Endothelial cell of umbilical vein (primary cell): ENCODE measurements around the gene BMPR1B. TPM values are rescaled to one million over a fixed set of nuclear protein-coding genes. Genes with fewer than 3 reads are reported as not detected.

Source experiments
- BruUV-seq: library from RNA; stranded (reverse); fragments of 400-500 nt; replicated peaks from 2 replicates; lab custom pipeline; 2021; lab: Mats Ljungman, UMichigan
- CTCF ChIA-PET: fragments of 300-600, 350-600 bp; sonication (Branson Sonifier 250); formaldehyde crosslinking; loops from one replicate; lab custom pipeline; 2021; ENCODE audit warnings: antibody characterized with exemption, inconsistent platforms; lab: Charles Lee
- POLR2A ChIA-PET: fragments of 300-600, 350-600 bp; sonication (Branson Sonifier 250); formaldehyde crosslinking; loops from one replicate; lab custom pipeline; 2021; ENCODE audit warnings: antibody characterized with exemption, inconsistent platforms; lab: Charles Lee
- DNase-seq: peaks from one replicate; pipeline ENCODE4 v3.0.0-alpha.2; 2011; ENCODE audit warnings: low read depth, low spot score
- FAIRE-seq: peaks from 2 replicates; lab custom pipeline; 2011; peaks lifted over from hg19 to GRCh38; lab: Jason Lieb, UNC
- H2AFZ ChIP-seq: 2 replicates; pipeline ENCODE4 v1.6.0; 2012; ENCODE audit warnings: low read depth, low read length, control low read depth, inconsistent platforms
- H3K27ac ChIP-seq: 2 replicates; pipeline ENCODE4 v1.5.1; 2011; ENCODE audit warnings: low read depth, mild to moderate bottlenecking, control low read depth, low read length, moderate library complexity; ENCODE audit not compliant: insufficient read depth
- H3K27me3 ChIP-seq, 2 experiments: 2 replicates each; pipeline versions ENCODE4 v1.6.0 to v1.6.1; 2011; ENCODE audit warnings: low read length in 2 of 2, mixed read lengths in 1 of 2; ENCODE audit not compliant: control insufficient read depth in 2 of 2, insufficient read depth in 2 of 2
- H3K36me3 ChIP-seq, 2 experiments: 2 replicates in 1 of 2; 3 replicates in 1 of 2; pipeline ENCODE4 v1.5.1; 2011; ENCODE audit warnings: low read length in 2 of 2, mild to moderate bottlenecking in 1 of 2, moderate library complexity in 1 of 2; ENCODE audit not compliant: control insufficient read depth in 2 of 2, insufficient read depth in 2 of 2; ENCODE audit errors: extremely low read depth in 1 of 2
- H3K4me1 ChIP-seq: 3 replicates; pipeline ENCODE4 v1.5.1; 2011; ENCODE audit warnings: mild to moderate bottlenecking, low read length; ENCODE audit not compliant: control insufficient read depth, insufficient read depth; ENCODE audit errors: extremely low read depth
- H3K4me2 ChIP-seq: 2 replicates; pipeline ENCODE4 v1.6.1; 2011; ENCODE audit warnings: low read length, control low read depth, mixed read lengths; ENCODE audit not compliant: insufficient read depth
- H3K4me3 ChIP-seq, 3 experiments: fragments of 200-600 bp in 1 of 3; sonication (generic), shearing (Covaris generic) in 1 of 3; replicated peaks in 1 of 3; 2 replicates each; pipeline ENCODE4 v1.5.1; 2011 to 2016; ENCODE audit warnings: control low read depth in 3 of 3, low read length in 3 of 3, mild to moderate bottlenecking in 2 of 3, inconsistent platforms in 1 of 3, low read depth in 1 of 3, moderate library complexity in 1 of 3; ENCODE audit not compliant: insufficient read depth in 1 of 3
- H3K79me2 ChIP-seq: 2 replicates; pipeline ENCODE4 v1.6.0; 2012; ENCODE audit warnings: low read length, inconsistent platforms; ENCODE audit not compliant: control insufficient read depth, insufficient read depth
- H3K9ac ChIP-seq: replicated peaks from 2 replicates; pipeline ENCODE3; 2011; ENCODE audit warnings: low read length, control low read depth; ENCODE audit not compliant: insufficient read depth; ENCODE audit errors: extremely low read depth
- H3K9me1 ChIP-seq: replicated peaks from 3 replicates; pipeline ENCODE4 v1.6.0; 2011; ENCODE audit warnings: mild to moderate bottlenecking, low read length; ENCODE audit not compliant: control insufficient read depth, insufficient read depth; ENCODE audit errors: extremely low read depth
- H3K9me3 ChIP-seq: replicated peaks from 2 replicates; pipeline ENCODE4 v1.5.1; 2012; ENCODE audit warnings: low read length, inconsistent platforms; ENCODE audit not compliant: control insufficient read depth, insufficient read depth
- H4K20me1 ChIP-seq: replicated peaks from 2 replicates; pipeline ENCODE3; 2011; ENCODE audit warnings: mild to moderate bottlenecking, low read length; ENCODE audit not compliant: control insufficient read depth, insufficient read depth; ENCODE audit errors: extremely low read depth
- CTCF ChIP-seq, 2 donors: IDR thresholded peaks; 1 replicate in 1 of 2; 2 replicates in 1 of 2; pipeline ENCODE4 v1.5.1; 2011; ENCODE audit warnings: low read length in 2 of 2, mild to moderate bottlenecking in 2 of 2, moderate library complexity in 2 of 2, control low read depth in 1 of 2, inconsistent platforms in 1 of 2, low read depth in 1 of 2; ENCODE audit not compliant: insufficient read depth in 1 of 2; ENCODE audit errors: extremely low read depth in 1 of 2
- EZH2 ChIP-seq: IDR thresholded peaks from 2 replicates; pipeline ENCODE4 v1.6.1; 2012; ENCODE audit warnings: borderline replicate concordance, low read depth, mild to moderate bottlenecking, moderate library complexity, low read length, inconsistent platforms; ENCODE audit not compliant: severe bottlenecking
- FOS ChIP-seq: IDR thresholded peaks from 2 replicates; pipeline ENCODE4 v1.6.1; 2011; ENCODE audit warnings: mild to moderate bottlenecking, low read length, moderate library complexity, borderline replicate concordance; ENCODE audit not compliant: insufficient read depth
- GATA2 ChIP-seq: IDR thresholded peaks from 2 replicates; pipeline ENCODE4 v1.7.0; 2011; ENCODE audit warnings: low read depth, mild to moderate bottlenecking, moderate library complexity, mixed read lengths, low read length; ENCODE audit not compliant: insufficient read length, insufficient read depth
- JUN ChIP-seq: IDR thresholded peaks from 2 replicates; pipeline ENCODE4 v1.6.1; 2011; ENCODE audit warnings: borderline replicate concordance, low read depth; ENCODE audit not compliant: insufficient read length, insufficient read depth
- MAX ChIP-seq: IDR thresholded peaks from 2 replicates; pipeline ENCODE4 v1.6.1; 2011; ENCODE audit not compliant: insufficient read depth, insufficient read length
- MYC ChIP-seq: IDR thresholded peaks from one replicate; pipeline ENCODE4 v1.6.1; 2011; ENCODE audit warnings: mild to moderate bottlenecking, low read depth, low read length
- POLR2A ChIP-seq: IDR thresholded peaks from 2 replicates; pipeline ENCODE4 v1.6.1; 2012; ENCODE audit warnings: low read depth, mild to moderate bottlenecking, control low read depth, low read length
- POLR2AphosphoS5 ChIP-seq: IDR thresholded peaks from 2 replicates; pipeline ENCODE4 v1.6.1; 2012; ENCODE audit warnings: low read depth, mild to moderate bottlenecking, control low read depth, low read length, moderate library complexity; ENCODE audit not compliant: insufficient read depth
- dilution Hi-C: fragments of 300-500 bp; cut with MboI; formaldehyde crosslinking; loops from one replicate; pipeline ENCODE4 v1.15.0; 2019; ENCODE audit warnings: low sequenced_read_pairs; ENCODE audit not compliant: extremely low pct_ligation_motif_present
- intact Hi-C: fragments of 100-400 bp; cut with micrococcal nuclease; formaldehyde crosslinking; loops from one replicate; pipeline ENCODE4 v1.10.0; 2022
- polyA plus RNA-seq, 4 experiments: library from polyadenylated mRNA; depleted of rRNA in 3 of 4; stranded (reverse) in 3 of 4; unstranded in 1 of 4; fragments of >200 nt; gene quantifications; 2 replicates each; pipeline versions ENCODE4 v1.2.1 to v1.2.3, GENCODE V29; 2011 to 2012; ENCODE audit warnings: missing spikeins in 1 of 4
- total RNA-seq: library from RNA; stranded (reverse); gene quantifications from 2 replicates; pipeline ENCODE4 v1.2.3, GENCODE V29; 2021

BMPR1B gene
- total and polyA plus RNA-seq, 2 donors (not counting 3 experiments of a cell fraction or from before 2014, with no cell fraction given): 0.28 to 2.1 TPM

GRCh38 chr4:94801016-94801415 lies 43.3 kb downstream of the BMPR1B start:
- no peak overlapping the region for H3K4me3 ChIP-seq
- no peak for DNase-seq
- no peaks in the 10 kb centered on the region for H3K36me3 ChIP-seq
- dilution Hi-C loops (no loop called here), intact Hi-C loops (no loop called here)
- ChIA-PET POLR2A (no interaction called here), CTCF (no interaction called here)
- no peaks in the 10 kb centered on the region for H3K4me1 ChIP-seq
- FAIRE-seq: no peak
- no TSS peak for BruUV-seq
- no peak overlapping the region for H2AFZ ChIP-seq
- no peak overlapping the region for H3K9ac ChIP-seq
- H4K20me1 ChIP-seq: no peaks in the 10 kb centered on the region
- no peak overlapping the region for H3K27ac ChIP-seq
- H3K79me2 ChIP-seq: no peaks in the 10 kb centered on the region
- H3K4me2 ChIP-seq: no peak overlapping the region
- TF ChIP-seq GATA2 (no peak), POLR2A (no peak), JUN (no peak), MYC (no peak), MAX (no peak), CTCF (IDR thresholded peaks at IDR 0.05; ENCODE audit: extremely low read depth in 1 of 2, insufficient read depth in 1 of 2, low read depth in 1 of 2, low read length in 2 of 2) (no peak), POLR2AphosphoS5 (no peak), EZH2 (no peak), FOS (no peak)
- no peaks in the 10 kb centered on the region for H3K9me3 ChIP-seq
- no peaks in the 10 kb centered on the region for H3K27me3 ChIP-seq
- no peaks in the 10 kb centered on the region for H3K9me1 ChIP-seq
